CD1c-positive myeloid dendritic cell (primary cell): ENCODE data around the gene ETV5.
A peak's percentile ranks its signal among the peaks of the same experiment; 100 is the strongest.

ENCODE experiments used
- DNase-seq: peaks from one replicate; pipeline ENCODE4 v3.0.0-alpha.2; 2016; ENCODE audit errors: extremely low spot score

The ETV5 gene

GRCh38 chr3:186095561-186096081, 13.3 kb downstream of the ETV5 start:
- peak; percentile 92 for DNase-seq

- peak; percentile 82 for DNase-seq
These were observed 14.0 kb downstream of the ETV5 start for GRCh38 chr3:186094696-186095425.

GRCh38 chr3:186094271-186094670, 14.6 kb downstream of the ETV5 start:
- DNase-seq = peak; percentile 80

- DNase-seq = no peak
These were observed 15.5 kb downstream of the ETV5 start for GRCh38 chr3:186093271-186093900.

- no peak for DNase-seq
These were observed 16.4 kb downstream of the ETV5 start for GRCh38 chr3:186092360-186093070.

- no peak for DNase-seq
These were observed 18.0 kb downstream of the ETV5 start for GRCh38 chr3:186090901-186091300.

GRCh38 chr3:186088335-186088734, 20.6 kb downstream of the ETV5 start:
- DNase-seq = no peak

- DNase-seq = no peak
These were observed 24.6 kb downstream of the ETV5 start for GRCh38 chr3:186084264-186084663.

- no peak for DNase-seq
These were observed 25.1 kb downstream of the ETV5 start for GRCh38 chr3:186083746-186084145.

- DNase-seq = no peak
These were observed 26.7 kb downstream of the ETV5 start for GRCh38 chr3:186082150-186082549.

GRCh38 chr3:186081678-186082077, 27.2 kb downstream of the ETV5 start:
- no peak for DNase-seq

GRCh38 chr3:186080849-186081438, 27.9 kb downstream of the ETV5 start:
- DNase-seq = no peak

- DNase-seq = no peak
These were observed 29.0 kb downstream of the ETV5 start for GRCh38 chr3:186079925-186080324.

GRCh38 chr3:186077466-186077865, 31.4 kb downstream of the ETV5 start:
- no peak for DNase-seq

GRCh38 chr3:186075931-186076567, 32.8 kb downstream of the ETV5 start:
- no peak for DNase-seq

- DNase-seq = no peak
These were observed 33.4 kb downstream of the ETV5 start for GRCh38 chr3:186075489-186075888.

GRCh38 chr3:186073641-186074040, 35.2 kb downstream of the ETV5 start:
- no peak for DNase-seq

GRCh38 chr3:186070996-186071395, 37.9 kb downstream of the ETV5 start:
- no peak for DNase-seq

- DNase-seq = no peak
These were observed 38.3 kb downstream of the ETV5 start for GRCh38 chr3:186070550-186070949.

- no peak for DNase-seq
These were observed 38.8 kb downstream of the ETV5 start for GRCh38 chr3:186070133-186070532.

- no peak for DNase-seq
These were observed 39.7 kb downstream of the ETV5 start for GRCh38 chr3:186069199-186069598.

GRCh38 chr3:186068243-186068552, 40.7 kb downstream of the ETV5 start:
- DNase-seq = no peak
